Measurements from ENCODE around the gene P2RX6.

P2RX6 gene

DNA sequence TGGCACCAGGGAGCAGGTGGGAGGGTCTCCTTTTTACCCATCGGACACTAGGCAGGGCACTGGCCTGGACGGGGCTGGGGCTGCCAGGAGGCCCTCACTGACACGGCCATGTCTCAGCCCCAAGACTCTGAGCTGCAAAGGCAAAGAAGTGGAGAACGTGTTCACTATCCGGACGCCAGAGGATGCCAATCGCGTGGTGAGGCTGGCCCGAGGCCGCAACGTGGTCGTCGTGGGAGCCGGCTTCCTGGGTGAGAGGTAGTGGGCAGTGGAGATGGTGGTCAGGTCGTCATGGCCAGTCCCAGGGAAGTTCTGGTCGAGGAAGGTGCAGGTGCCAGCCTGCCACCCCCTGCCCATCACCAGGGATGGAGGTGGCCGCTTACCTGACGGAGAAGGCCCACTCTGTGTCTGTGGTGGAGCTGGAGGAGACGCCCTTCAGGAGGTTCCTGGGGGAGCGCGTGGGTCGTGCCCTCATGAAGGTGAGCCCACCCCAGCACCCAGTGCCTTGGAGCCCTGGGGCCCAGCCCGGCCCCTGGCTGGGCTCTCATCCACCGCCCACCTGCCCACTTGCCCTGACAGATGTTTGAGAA lies 38.6 kb upstream of the P2RX6 start:
- ATAC-seq (ENCODE audit: low read depth) (no peak), DNase-seq (ENCODE audit: low spot score in 2 of 2) (no peak)
- H3K27ac Mint-ChIP-seq = no peak overlapping the region
- H3K9me3 Mint-ChIP-seq = peaks cover 3% of the 10 kb centered on the region
- H3K36me3 Mint-ChIP-seq = peaks cover 2% of the 10 kb centered on the region
- H3K4me3 Mint-ChIP-seq = no peak overlapping the region
- H3K4me1 Mint-ChIP-seq = peaks cover 14% of the 10 kb centered on the region
- peaks cover 3% of the 10 kb centered on the region for H3K27me3 Mint-ChIP-seq

DNA sequence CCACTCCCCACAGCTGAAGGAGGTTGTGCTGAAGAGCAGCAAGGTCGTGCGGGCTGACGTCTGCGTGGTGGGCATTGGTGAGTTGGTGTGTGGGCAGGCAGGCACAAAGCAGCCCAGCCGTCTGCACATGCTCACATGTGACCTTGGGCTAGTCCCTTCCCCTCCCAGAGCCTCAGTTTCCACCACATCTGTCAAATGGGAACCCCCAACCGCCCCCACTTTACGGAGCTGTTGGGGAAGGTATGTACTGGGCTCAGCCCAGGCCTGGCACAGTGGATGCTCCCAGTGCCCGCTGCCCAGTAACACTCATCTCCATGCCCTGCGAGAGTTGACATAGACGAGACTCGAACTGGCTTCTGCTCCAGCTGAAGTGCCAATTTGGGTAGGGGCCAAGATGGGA lies 37.9 kb upstream of the P2RX6 start:
- Mint-ChIP-seq H3K36me3 (peaks cover 2% of the 10 kb centered on the region), H3K4me3 (no peak overlapping the region), H3K27ac (no peak overlapping the region), H3K9me3 (peaks cover 3% of the 10 kb centered on the region), H3K4me1 (peaks cover 15% of the 10 kb centered on the region), H3K27me3 (peaks cover 3% of the 10 kb centered on the region)
- DNase-seq (ENCODE audit: low spot score in 2 of 2) (no peak), ATAC-seq (ENCODE audit: low read depth) (no peak)

DNA sequence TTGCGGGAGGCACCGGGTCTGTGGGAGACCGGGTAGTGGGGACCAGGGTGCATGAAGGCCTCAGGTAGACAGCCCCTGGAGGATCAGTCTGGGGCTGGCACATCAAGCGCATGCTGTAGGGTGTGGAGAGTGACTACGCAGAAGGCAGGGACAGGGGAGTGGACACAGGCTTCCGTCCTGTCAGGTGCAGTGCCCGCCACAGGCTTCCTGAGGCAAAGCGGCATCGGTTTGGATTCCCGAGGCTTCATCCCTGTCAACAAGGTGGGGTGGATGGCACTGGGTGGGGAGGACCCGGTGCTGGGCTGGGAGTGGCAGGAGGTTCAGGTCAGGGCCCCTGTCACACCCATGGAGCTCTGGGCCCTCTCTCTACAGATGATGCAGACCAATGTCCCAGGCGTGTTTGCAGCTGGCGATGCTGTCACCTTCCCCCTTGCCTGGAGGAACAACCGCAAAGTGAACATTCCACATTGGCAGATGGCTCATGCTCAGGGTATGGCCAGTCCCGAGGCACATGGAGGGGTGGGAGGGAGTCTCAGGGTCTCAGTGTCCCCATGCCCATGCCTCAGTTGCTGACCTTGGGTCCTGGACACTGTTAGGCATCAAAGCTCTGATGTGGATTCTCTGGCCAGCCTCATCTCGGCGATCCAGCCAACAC lies 37.3 kb upstream of the P2RX6 start:
- Mint-ChIP-seq H3K4me3 (no peak overlapping the region), H3K27ac (no peak overlapping the region), H3K9me3 (peaks cover 3% of the 10 kb centered on the region), H3K36me3 (peaks cover 2% of the 10 kb centered on the region), H3K27me3 (peaks cover 3% of the 10 kb centered on the region), H3K4me1 (peaks cover 18% of the 10 kb centered on the region)
- ATAC-seq (ENCODE audit: low read depth) (no peak), DNase-seq (ENCODE audit: low spot score in 2 of 2) (no peak)

DNA sequence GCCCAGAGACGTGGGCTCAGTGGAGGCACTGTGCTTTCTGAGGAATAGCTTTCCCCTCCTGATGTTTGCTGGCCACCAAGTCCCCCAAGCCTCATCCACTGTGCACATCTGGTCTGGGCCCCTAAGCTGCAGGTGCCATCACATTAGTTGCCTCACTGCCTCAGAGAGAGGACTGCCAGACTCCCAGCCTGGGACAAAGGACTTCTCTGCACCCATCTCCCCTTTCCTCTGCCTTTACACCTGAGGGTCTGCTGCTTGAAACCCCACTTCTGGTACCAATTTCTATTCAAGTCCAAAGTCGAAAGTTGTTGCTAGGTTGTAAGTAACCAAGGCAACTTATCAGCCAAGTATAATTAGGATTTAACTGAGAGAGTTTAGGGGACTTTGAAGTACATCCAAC lies 36.5 kb upstream of the P2RX6 start:
- Mint-ChIP-seq H3K4me3 (no peak overlapping the region), H3K4me1 (peaks cover 21% of the 10 kb centered on the region), H3K27me3 (peaks cover 3% of the 10 kb centered on the region), H3K36me3 (peaks cover 2% of the 10 kb centered on the region), H3K27ac (no peak overlapping the region), H3K9me3 (peaks cover 3% of the 10 kb centered on the region)
- ATAC-seq (ENCODE audit: low read depth) = no peak
- DNase-seq (ENCODE audit: low spot score in 2 of 2) = no peak

DNA sequence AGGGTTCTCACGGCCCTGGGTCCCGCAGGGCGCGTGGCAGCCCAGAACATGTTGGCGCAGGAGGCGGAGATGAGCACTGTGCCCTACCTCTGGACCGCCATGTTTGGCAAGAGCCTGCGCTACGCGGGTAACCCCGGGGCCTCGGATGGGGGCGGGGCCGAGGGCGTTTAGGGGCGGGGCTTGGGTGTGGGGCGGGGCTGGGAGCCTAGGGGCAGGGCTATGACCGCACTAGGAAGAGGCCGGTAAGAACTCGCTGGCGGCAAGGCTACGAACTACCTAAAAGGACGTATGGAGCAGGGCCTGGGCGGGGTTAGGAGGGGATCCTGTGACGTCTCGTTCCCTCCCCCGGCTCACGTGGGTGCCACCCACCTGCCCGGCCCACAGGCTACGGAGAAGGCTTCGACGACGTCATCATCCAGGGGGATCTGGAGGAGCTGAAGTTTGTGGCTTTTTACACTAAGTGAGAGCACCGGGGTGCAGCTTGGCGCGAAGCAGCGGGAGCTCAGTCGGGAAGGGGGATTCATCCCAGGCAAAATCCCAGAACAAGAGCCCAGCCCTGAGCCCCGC lies 35.6 kb upstream of the P2RX6 start:
- H3K4me1 Mint-ChIP-seq = peaks cover 26% of the 10 kb centered on the region
- DNase-seq (ENCODE audit: low spot score in 2 of 2) (peak in 1 of 2 donors; percentile 58), ATAC-seq (ENCODE audit: low read depth) (peak; percentile 77)
- H3K27ac Mint-ChIP-seq = peak overlapping the region; percentile 81
- H3K9me3 Mint-ChIP-seq = peaks cover 3% of the 10 kb centered on the region
- peaks cover 5% of the 10 kb centered on the region for H3K36me3 Mint-ChIP-seq
- H3K27me3 Mint-ChIP-seq = peaks cover 3% of the 10 kb centered on the region
- peak overlapping the region; percentile 75 for H3K4me3 Mint-ChIP-seq

DNA sequence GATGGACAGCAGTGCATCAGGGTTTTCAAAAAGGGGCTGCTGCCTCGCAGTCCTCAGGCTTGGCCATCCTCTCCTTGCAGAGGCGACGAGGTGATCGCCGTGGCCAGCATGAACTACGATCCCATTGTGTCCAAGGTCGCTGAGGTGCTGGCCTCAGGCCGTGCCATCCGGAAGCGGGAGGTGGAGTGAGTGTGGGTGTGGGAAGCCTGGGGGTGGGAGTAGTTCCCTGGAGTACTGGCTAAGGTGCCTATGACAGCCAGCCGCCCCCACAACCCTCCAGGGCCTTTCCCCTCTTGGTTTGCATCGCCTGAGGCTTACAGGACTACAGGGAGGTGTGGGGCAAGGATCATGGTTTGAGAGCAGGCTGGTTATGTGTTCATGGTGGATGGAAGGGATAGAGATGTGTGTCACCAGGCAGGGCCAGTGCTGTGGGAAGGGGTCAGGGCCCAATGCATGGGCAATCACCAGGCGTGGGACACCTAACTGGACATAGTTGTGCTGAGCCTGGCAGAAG lies 35.0 kb upstream of the P2RX6 start:
- peaks cover 3% of the 10 kb centered on the region for H3K27me3 Mint-ChIP-seq
- no peak overlapping the region for H3K27ac Mint-ChIP-seq
- ATAC-seq (ENCODE audit: low read depth) (no peak), DNase-seq (ENCODE audit: low spot score in 2 of 2) (no peak)
- peaks cover 5% of the 10 kb centered on the region for H3K36me3 Mint-ChIP-seq
- H3K4me3 Mint-ChIP-seq = no peak overlapping the region
- peaks cover 26% of the 10 kb centered on the region for H3K4me1 Mint-ChIP-seq
- H3K9me3 Mint-ChIP-seq = peaks cover 3% of the 10 kb centered on the region

DNA sequence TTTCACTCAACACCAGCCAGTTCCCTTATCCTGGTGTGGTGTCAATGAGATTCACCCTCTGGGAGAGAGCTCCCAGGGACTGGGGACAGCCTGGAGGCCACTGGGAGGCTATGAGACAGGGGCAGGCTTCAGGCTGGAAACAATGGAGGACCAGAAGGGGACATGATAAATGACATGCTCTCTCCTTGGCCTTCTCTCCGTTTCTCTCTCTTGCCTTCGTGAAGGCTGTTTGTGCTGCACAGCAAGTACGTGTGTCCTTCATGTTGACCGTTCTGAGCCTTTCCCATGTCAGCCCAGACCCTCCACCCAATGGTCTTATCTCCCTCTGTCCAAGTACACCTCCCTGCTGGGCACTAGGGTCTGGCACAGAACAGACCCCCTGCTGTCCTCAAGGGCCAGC lies 34.4 kb upstream of the P2RX6 start:
- Mint-ChIP-seq H3K36me3 (peaks cover 5% of the 10 kb centered on the region), H3K4me3 (no peak overlapping the region), H3K9me3 (peaks cover 3% of the 10 kb centered on the region), H3K4me1 (peaks cover 26% of the 10 kb centered on the region), H3K27me3 (peaks cover 3% of the 10 kb centered on the region), H3K27ac (no peak overlapping the region)
- DNase-seq (ENCODE audit: low spot score in 2 of 2) = no peak
- ATAC-seq (ENCODE audit: low read depth) = no peak

DNA sequence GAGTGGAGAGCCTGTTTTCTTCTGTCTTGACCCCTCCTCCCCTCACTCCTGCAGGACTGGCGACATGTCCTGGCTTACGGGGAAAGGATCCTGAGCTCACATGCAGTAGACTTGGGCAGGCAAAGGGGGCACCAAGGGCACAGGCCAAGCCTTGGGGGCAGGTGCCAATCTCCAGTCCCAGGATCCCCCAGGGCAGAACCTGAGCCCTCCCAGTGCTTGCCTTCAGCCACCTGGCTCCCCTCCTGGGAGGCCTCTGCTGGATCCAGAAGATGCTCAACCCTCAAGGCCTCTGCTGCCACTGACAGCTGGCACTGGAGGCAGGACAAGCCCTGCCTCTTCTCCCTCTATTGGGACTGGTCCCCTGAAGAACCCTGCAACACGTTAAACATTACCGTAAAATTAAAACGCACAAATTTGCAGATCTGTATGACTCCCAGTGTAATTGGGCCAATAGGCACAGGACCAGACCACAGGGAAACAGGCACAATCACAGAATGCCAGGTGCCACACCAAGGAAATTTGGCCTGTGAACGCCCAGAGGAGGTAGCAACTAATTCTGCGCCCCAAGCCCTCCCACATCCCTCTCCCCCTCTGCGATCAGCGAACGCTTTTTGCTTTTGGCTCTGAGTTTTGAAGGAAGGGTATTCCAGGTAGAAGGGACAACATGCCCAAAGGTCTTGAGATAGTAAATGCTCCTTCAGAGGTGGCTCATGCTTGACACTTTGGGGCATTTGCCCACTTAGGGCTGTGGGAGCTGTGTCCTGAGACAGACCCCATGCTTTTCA lies 33.8 kb upstream of the P2RX6 start:
- Mint-ChIP-seq H3K4me3 (peak overlapping the region; percentile 93), H3K9me3 (peaks cover 3% of the 10 kb centered on the region), H3K4me1 (peaks cover 26% of the 10 kb centered on the region), H3K36me3 (peaks cover 5% of the 10 kb centered on the region), H3K27ac (peak overlapping the region; percentile 90), H3K27me3 (peaks cover 3% of the 10 kb centered on the region)
- ATAC-seq (ENCODE audit: low read depth) (no peak), DNase-seq (ENCODE audit: low spot score in 2 of 2) (no peak)

DNA sequence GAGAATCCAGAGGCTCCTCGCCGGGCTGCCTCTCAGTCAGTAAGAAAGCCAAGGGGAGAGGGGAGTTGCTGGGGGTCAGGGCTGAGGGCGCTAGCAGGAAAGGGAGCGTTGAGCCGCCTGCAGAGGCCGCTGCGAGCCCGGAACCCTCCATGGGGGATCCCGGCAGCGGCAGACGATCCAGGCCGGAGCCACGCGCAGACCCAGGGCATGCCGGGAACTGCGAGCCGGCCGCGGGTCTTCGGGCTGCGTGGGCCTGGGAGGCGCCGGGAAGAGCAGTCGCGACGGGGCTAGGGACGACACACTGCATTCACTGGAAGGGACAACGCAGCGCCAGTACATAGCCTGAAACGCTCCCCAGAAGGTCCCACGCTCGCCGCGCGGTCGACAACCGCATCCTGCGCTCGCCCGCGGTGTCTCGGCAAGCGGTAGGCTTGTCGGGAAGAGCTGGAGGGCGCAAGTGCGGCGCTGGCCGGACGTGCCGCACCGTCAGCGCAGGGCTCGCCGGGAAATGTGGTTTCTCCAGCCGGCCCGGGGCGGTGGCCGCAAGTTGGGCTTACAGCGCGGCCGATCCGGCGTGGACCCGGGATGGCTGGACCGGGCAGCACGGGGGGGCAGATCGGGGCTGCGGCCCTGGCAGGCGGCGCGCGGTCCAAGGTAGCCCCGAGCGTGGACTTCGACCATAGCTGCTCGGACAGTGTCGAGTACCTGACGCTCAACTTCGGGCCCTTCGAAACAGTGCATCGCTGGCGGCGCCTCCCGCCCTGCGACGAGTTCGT lies 33.0 kb upstream of the P2RX6 start, which contains the start of gene LZTR1:
Gene LZTR1 (plus strand): TSS at position 511 of the 776 bp plus-strand sequence. CDS start 75 bp downstream, at position 586.
- peaks cover 8% of the 10 kb centered on the region for H3K36me3 Mint-ChIP-seq
- peak within 1 kb of the TSS; percentile 90 for H3K27ac Mint-ChIP-seq
- peaks cover 3% of the 10 kb centered on the region for H3K9me3 Mint-ChIP-seq
- H3K4me3 Mint-ChIP-seq = peak within 1 kb of the TSS; percentile 93
- DNase-seq (ENCODE audit: low spot score in 2 of 2) = peak; percentile 53 to 61
- peak; percentile 74 for ATAC-seq (ENCODE audit: low read depth)
- H3K27me3 Mint-ChIP-seq = peaks cover 3% of the 10 kb centered on the region
- H3K4me1 Mint-ChIP-seq = peaks cover 28% of the 10 kb centered on the region

DNA sequence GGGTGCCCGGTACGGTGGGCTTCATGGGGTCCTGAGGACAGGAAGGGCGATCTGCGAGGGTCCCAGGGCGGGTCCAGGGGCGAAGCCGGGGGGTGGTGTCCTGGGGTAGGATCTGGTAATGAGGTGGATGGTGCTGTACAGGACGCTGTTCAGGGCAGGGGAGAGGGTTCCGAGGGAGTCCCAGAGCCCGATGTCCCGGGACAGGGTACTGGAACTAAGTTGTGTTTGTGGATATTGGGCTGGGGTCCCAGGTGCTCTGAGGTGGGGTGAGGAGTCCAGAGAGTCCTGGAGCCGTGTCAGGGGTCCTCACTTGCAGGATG lies 32.4 kb upstream of the P2RX6 start:
- ATAC-seq (ENCODE audit: low read depth) (no peak), DNase-seq (ENCODE audit: low spot score in 2 of 2) (no peak)
- Mint-ChIP-seq H3K4me3 (peak overlapping the region; percentile 93), H3K4me1 (peaks cover 28% of the 10 kb centered on the region), H3K9me3 (peaks cover 3% of the 10 kb centered on the region), H3K36me3 (peaks cover 9% of the 10 kb centered on the region), H3K27ac (peak overlapping the region; percentile 90), H3K27me3 (peaks cover 3% of the 10 kb centered on the region)

DNA sequence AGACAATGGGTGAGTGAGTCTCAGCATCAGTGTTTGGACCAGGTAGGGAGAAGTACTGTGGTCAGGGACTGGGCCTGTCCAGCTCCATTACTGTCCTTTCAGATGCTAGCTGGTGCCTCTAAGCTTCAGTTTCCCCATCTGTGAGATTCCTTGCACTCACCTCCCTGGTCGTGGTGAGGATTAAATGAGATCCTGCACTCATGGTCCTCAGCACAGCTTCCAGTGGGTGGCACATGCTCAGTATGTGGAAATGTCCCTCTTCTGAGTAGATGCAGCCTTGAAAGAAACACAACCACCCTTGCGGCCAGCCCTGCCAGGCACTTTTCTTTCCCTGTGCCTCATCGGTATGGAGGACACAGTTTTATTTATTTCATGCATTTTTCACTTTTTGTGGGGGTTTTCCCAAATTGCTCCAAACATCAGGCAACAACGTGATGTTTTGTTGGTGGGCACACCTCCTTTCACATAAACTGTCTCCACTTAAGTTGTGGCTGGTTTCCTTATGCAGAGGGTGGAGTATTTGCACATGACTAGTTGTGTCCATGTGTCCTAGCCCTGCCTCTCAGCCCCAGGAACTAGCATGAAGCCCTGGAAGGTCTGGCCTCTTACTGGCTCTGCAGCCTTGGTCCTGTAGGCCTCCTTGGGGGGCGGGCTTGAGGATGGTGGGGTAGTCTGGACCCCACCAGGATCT lies 31.7 kb upstream of the P2RX6 start:
- Mint-ChIP-seq H3K36me3 (peaks cover 12% of the 10 kb centered on the region), H3K27me3 (peaks cover 3% of the 10 kb centered on the region), H3K9me3 (peaks cover 3% of the 10 kb centered on the region), H3K27ac (peak overlapping the region; percentile 90), H3K4me3 (peak overlapping the region; percentile 93), H3K4me1 (peaks cover 28% of the 10 kb centered on the region)
- no peak for ATAC-seq (ENCODE audit: low read depth)
- DNase-seq (ENCODE audit: low spot score in 2 of 2) = no peak

DNA sequence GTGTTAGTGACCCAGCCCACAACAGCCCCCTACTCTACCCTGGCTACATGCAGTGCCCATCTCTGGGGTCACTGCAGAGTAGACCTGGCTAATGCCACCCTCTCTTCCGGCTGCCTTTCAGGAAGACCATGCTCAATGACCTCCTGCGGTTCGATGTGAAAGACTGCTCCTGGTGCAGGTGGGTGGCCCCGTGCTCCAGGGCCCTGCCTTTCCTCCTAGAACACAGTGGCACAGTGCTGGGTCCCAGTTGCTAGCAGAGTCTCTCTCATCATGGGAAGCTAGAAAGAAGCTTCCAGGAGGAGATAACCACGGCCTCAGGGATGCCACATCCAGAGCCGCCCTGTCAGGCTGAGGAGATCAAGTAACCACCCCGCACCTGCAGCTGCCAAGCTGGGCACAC lies 29.2 kb upstream of the P2RX6 start:
- Mint-ChIP-seq H3K4me3 (no peak overlapping the region), H3K9me3 (no peaks in the 10 kb centered on the region), H3K4me1 (peaks cover 21% of the 10 kb centered on the region), H3K27ac (no peak overlapping the region), H3K27me3 (no peaks in the 10 kb centered on the region), H3K36me3 (peaks cover 11% of the 10 kb centered on the region)
- no peak for DNase-seq (ENCODE audit: low spot score in 2 of 2)
- no peak for ATAC-seq (ENCODE audit: low read depth)

DNA sequence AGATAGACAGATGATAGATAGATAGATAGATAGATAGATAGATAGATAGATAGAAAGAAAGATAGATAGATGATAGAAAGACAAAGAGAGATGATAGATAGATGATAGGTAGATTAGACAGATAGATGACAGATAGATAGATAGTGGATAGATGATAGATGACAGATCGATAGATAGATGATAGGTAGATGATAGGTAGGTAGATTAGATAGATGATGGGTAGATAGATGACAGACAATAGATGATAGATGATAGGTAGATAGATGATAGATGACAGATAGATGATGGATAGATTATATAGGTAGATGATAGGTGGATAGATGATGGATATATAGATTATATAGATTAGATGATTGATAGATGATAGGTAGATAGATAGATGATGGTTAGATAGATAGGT lies 28.6 kb upstream of the P2RX6 start:
- Mint-ChIP-seq H3K27me3 (no peaks in the 10 kb centered on the region), H3K4me3 (no peak overlapping the region), H3K9me3 (no peaks in the 10 kb centered on the region), H3K36me3 (peaks cover 14% of the 10 kb centered on the region), H3K4me1 (peaks cover 16% of the 10 kb centered on the region), H3K27ac (no peak overlapping the region)
- DNase-seq (ENCODE audit: low spot score in 2 of 2) (no peak), ATAC-seq (ENCODE audit: low read depth) (no peak)

Measured in memory B cell (primary cell).